Panc1 (cell line): ENCODE results near the gene ZNF324.

Experiments used
- POLR2AphosphoS5 ChIP-seq: IDR thresholded peaks from 2 replicates; pipeline ENCODE4 v1.6.1; 2012; ENCODE audit warnings: mild to moderate bottlenecking, low read depth, low read length, moderate library complexity
- SIN3A ChIP-seq: IDR thresholded peaks from 2 replicates; pipeline ENCODE4 v1.6.1; 2012; ENCODE audit warnings: low read depth, mild to moderate bottlenecking, low read length, moderate library complexity, borderline replicate concordance; ENCODE audit not compliant: insufficient read depth
- TCF7L2 ChIP-seq: IDR thresholded peaks from 2 replicates; pipeline ENCODE4 v1.6.1; 2011; ENCODE audit warnings: mild to moderate bottlenecking, low read depth, low read length, inconsistent platforms
- TF ChIP-seq, protein P1 (sequence below): fragments of 450-650 bp; IDR thresholded peaks from 2 replicates; pipeline ENCODE4 v1.5.1; 2017; ENCODE audit warnings: mild to moderate bottlenecking
- TF ChIP-seq, protein P2 (sequence below), 2 experiments: IDR thresholded peaks; 2 replicates each; pipeline ENCODE4 v1.6.1; 2011 to 2012; ENCODE audit warnings: low read depth in 2 of 2, control low read depth in 1 of 2, low read length in 1 of 2, mild to moderate bottlenecking in 1 of 2, moderate library complexity in 1 of 2; ENCODE audit not compliant: insufficient read depth in 1 of 2

GRCh38 chr19:58477871-58478270 is 11.0 kb downstream of the ZNF324 start:
- TF ChIP-seq, protein P1, sequence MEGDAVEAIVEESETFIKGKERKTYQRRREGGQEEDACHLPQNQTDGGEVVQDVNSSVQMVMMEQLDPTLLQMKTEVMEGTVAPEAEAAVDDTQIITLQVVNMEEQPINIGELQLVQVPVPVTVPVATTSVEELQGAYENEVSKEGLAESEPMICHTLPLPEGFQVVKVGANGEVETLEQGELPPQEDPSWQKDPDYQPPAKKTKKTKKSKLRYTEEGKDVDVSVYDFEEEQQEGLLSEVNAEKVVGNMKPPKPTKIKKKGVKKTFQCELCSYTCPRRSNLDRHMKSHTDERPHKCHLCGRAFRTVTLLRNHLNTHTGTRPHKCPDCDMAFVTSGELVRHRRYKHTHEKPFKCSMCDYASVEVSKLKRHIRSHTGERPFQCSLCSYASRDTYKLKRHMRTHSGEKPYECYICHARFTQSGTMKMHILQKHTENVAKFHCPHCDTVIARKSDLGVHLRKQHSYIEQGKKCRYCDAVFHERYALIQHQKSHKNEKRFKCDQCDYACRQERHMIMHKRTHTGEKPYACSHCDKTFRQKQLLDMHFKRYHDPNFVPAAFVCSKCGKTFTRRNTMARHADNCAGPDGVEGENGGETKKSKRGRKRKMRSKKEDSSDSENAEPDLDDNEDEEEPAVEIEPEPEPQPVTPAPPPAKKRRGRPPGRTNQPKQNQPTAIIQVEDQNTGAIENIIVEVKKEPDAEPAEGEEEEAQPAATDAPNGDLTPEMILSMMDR, result no peak
- TF ChIP-seq, protein P2, sequence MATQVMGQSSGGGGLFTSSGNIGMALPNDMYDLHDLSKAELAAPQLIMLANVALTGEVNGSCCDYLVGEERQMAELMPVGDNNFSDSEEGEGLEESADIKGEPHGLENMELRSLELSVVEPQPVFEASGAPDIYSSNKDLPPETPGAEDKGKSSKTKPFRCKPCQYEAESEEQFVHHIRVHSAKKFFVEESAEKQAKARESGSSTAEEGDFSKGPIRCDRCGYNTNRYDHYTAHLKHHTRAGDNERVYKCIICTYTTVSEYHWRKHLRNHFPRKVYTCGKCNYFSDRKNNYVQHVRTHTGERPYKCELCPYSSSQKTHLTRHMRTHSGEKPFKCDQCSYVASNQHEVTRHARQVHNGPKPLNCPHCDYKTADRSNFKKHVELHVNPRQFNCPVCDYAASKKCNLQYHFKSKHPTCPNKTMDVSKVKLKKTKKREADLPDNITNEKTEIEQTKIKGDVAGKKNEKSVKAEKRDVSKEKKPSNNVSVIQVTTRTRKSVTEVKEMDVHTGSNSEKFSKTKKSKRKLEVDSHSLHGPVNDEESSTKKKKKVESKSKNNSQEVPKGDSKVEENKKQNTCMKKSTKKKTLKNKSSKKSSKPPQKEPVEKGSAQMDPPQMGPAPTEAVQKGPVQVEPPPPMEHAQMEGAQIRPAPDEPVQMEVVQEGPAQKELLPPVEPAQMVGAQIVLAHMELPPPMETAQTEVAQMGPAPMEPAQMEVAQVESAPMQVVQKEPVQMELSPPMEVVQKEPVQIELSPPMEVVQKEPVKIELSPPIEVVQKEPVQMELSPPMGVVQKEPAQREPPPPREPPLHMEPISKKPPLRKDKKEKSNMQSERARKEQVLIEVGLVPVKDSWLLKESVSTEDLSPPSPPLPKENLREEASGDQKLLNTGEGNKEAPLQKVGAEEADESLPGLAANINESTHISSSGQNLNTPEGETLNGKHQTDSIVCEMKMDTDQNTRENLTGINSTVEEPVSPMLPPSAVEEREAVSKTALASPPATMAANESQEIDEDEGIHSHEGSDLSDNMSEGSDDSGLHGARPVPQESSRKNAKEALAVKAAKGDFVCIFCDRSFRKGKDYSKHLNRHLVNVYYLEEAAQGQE (IDR thresholded peaks at IDR 0.05; ENCODE audit: insufficient read depth in 1 of 2, low read depth in 2 of 2, low read length in 1 of 2), result no peak
- TF ChIP-seq POLR2AphosphoS5 (no peak), SIN3A (no peak), TCF7L2 (no peak)
